Right ventricle myocardium superior (tissue), 1 donor: ENCODE results near the gene GMPPA. TPM values are rescaled to one million over a fixed set of nuclear protein-coding genes. Genes with fewer than 3 reads are reported as not detected.
A peak's percentile ranks its signal among the peaks of the same experiment; 100 is the strongest.

Source experiments
- ATAC-seq: fragments of 200-7000 bp; cut with Tn5 transposase; one replicate; pipeline ENCODE4 v1.9.1; 2020; ENCODE audit warnings: mild to moderate bottlenecking; ENCODE audit not compliant: poor library complexity
- DNase-seq: peaks from one replicate; pipeline ENCODE4 v3.0.0-alpha.2; 2020
- intact Hi-C: fragments of 100-400 bp; cut with DNase I; formaldehyde crosslinking; loops from one replicate; pipeline ENCODE4 v1.11.2; 2022
- total RNA-seq: library from RNA; stranded (reverse); fragmentation: NEBNext Ultra II Directional; extraction: Animal tissue kit (Norgen Biotek cat#: 25700); gene quantifications from one replicate; pipeline ENCODE4 v1.2.1, GENCODE V29; 2021
- donor health status: DM: no; HTN: yes; CAD: no; lungs with severe emphysema.

GMPPA gene
- total RNA-seq, 1 donor from 2014 or later, result 22.3 TPM

DNA sequence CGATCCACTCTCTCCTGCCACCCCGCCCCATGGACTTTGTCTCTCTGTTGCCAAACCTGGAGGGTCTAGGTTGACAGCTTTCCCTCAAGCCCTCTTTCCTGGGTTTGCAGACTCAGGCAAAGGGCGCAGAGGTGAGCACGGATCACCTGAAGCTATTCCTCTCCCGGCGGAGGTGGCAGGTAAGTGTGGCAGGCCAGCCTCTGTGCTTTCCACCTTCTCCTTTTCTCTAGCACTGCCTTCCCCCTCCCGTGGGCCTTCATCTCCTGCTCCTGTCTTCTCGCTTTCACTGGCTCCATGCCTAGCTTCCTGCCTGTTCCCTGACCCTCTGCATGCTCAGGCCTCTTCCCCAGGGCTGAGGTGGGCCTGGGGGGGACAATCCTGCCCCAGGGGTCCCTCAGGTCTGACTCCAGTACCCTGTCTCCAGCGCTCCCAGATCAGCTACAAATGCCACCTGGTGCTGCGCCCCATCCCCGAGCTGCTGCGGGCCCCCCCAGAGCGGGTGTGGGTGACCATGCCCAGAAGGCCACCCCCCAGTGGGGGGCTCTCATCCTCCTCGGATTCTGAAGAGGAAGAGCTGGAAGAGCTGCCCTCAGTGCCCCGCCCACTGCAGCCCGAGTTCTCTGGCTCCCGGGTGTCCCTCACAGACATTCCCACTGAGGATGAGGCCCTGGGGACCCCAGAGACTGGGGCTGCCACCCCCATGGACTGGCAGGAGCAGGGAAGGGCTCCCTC lies 15.9 kb upstream of the GMPPA start:
- DNase-seq (no peak), ATAC-seq (no peak)
- intact Hi-C loops, result no loop called here

- intact Hi-C loops, result no loop called here
- ATAC-seq, result no peak
- DNase-seq, result no peak
These were observed 15.0 kb upstream of the GMPPA start for GRCh38 chr2:219483451-219484342.

DNA sequence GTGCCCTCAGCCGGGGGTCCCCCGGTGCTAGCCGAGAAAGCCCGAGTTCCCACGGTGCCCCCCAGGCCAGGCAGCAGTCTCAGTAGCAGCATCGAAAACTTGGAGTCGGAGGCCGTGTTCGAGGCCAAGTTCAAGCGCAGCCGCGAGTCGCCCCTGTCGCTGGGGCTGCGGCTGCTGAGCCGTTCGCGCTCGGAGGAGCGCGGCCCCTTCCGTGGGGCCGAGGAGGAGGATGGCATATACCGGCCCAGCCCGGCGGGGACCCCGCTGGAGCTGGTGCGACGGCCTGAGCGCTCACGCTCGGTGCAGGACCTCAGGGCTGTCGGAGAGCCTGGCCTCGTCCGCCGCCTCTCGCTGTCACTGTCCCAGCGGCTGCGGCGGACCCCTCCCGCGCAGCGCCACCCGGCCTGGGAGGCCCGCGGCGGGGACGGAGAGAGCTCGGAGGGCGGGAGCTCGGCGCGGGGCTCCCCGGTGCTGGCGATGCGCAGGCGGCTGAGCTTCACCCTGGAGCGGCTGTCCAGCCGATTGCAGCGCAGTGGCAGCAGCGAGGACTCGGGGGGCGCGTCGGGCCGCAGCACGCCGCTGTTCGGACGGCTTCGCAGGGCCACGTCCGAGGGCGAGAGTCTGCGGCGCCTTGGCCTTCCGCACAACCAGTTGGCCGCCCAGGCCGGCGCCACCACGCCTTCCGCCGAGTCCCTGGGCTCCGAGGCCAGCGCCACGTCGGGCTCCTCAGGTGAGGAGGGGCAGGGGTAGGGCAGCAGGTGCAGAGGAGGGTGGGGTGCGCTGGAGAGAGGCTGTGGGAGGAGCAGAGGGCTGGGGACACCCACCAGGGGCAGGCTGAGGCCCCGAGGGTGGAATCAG lies 14.1 kb upstream of the GMPPA start:
- ATAC-seq (peak; percentile 3), DNase-seq (no peak)
- intact Hi-C loops, result no loop called here

DNA sequence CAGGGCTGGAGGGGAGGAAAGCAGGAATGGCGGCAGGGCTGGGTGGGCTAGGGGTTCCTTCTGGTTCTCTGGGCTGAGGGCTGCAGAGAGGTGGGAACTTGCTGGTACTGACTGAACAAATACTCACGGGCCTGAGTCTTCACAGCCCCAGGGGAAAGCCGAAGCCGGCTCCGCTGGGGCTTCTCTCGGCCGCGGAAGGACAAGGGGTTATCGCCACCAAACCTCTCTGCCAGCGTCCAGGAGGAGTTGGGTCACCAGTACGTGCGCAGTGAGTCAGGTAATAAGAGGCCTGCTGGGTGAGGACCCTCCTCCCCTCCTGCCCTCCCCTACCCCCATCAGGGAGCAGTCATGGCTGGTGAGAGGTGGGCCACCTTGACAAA lies 13.5 kb upstream of the GMPPA start:
- intact Hi-C loops, result no loop called here
- ATAC-seq (no peak), DNase-seq (no peak)

DNA sequence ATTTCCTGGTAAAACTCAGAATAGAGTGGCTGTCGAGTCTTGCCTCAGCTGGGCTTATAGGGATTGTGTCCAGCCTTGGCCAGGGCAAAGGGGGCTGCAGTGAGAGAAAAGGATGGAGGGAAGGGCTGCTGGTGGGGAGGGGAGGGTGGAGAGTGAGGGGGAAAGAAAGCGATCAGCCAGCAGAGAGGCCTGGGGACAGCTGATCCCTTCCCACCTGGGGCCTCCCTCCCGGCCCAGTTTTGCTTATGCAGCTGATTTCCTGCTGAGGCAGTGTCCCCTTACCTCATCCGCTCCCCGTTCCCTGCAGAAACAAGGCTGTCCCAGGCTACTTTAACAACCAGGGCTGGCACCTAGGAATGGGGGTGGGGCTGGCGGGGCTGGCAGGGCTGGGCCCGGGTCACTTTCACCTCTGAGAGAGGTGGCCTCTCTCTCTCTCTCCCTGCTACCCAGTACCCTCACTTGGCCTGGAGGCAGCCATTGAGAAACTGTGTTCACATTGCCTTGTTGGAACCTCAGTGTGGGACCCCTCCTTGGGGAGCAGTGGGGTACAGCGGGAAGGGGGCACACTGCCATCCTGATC lies 12.2 kb upstream of the GMPPA start:
- no peak for ATAC-seq
- no peak for DNase-seq
- intact Hi-C loops, result no loop called here

- DNase-seq (no peak), ATAC-seq (no peak)
- intact Hi-C loops, result no loop called here
These were observed 10.4 kb upstream of the GMPPA start for GRCh38 chr2:219488149-219488843.

DNA sequence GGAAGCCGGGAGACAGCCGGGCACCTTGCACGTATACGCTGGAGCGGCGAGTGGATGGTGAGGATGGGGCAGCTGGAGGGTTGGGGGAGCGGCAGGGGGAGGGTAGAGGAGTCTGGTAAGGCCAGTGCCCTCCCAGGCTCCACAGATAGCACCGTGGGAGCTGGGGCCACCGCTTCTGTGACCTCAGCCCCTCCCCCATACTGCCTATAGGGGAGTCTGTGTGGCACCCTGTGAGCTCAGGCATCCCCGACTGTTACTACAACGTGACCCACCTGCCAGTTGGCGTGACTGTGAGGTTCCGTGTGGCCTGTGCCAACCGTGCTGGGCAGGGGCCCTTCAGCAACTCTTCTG lies 9.9 kb upstream of the GMPPA start:
- ATAC-seq (no peak), DNase-seq (no peak)
- intact Hi-C loops, result no loop called here

DNA sequence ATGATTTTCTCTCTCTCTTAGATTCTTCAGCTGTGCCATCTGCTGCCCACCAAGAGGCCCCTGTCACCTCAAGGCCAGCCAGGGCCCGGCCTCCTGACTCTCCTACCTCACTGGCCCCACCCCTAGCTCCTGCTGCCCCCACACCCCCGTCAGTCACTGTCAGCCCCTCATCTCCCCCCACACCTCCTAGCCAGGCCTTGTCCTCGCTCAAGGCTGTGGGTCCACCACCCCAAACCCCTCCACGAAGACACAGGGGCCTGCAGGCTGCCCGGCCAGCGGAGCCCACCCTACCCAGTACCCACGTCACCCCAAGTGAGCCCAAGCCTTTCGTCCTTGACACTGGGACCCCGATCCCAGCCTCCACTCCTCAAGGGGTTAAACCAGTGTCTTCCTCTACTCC lies 9.4 kb upstream of the GMPPA start:
- intact Hi-C loops, result no loop called here
- ATAC-seq, result no peak
- DNase-seq, result no peak

- DNase-seq, result no peak
- intact Hi-C loops, result no loop called here
- no peak for ATAC-seq
These were observed 8.5 kb upstream of the GMPPA start for GRCh38 chr2:219490186-219490585.

DNA sequence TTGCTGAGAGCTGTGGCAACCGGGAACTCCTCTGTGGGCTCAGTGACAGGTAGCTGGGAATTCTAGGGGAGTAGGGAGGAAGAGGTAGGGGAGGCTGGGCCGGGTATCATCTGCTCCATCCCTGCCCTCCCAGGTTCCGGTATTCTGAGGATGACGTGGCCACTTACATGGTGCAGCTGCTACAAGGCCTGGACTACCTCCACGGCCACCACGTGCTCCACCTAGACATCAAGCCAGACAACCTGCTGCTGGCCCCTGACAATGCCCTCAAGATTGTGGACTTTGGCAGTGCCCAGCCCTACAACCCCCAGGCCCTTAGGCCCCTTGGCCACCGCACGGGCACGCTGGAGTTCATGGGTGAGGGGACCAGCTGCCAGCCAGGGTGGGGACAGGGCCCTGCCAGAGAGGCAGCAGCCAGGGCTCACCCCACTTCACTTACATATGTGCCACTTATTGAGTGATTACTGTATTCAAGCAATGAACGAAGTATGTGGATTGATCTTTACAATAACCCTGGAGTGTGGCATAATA lies 8.0 kb upstream of the GMPPA start:
- intact Hi-C loops, result no loop called here
- DNase-seq (no peak), ATAC-seq (no peak)

DNA sequence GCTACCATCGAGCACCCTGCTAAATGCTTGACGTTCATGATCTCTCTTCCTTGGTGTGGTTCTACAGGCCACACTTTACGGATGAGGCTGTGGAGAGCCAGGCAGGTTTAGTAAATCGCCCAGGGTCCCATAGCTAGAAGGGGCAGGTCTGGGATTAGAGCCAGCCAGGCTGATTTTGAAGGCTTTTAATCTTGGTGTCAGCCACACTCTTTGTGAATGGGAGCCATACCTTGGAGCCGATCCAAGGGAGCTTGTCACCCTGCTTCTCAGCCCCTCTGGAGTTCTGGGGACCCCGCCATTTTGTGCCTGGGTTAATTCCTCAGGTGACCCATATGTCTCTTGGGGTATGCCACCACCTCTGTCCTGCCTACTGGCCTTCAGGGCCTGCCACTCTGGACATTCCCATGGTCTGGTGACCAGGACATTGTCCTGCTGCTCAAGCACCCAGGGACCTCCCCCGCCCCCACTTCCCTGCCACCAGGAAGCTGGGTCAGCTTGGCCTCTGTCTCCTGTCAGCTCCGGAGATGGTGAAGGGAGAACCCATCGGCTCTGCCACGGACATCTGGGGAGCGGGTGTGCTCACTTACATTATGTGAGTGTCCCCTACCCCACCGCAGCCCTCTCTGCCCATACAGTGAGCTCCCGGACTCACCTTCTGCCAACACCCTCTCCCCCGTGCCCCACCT lies 7.3 kb upstream of the GMPPA start:
- intact Hi-C loops, result no loop called here
- ATAC-seq, result no peak
- DNase-seq, result no peak

- no peak for ATAC-seq
- intact Hi-C loops, result no loop called here
These were observed 6.1 kb upstream of the GMPPA start for GRCh38 chr2:219492575-219492974.

GRCh38 chr2:219493086-219493485 lies 5.6 kb upstream of the GMPPA start:
- intact Hi-C loops, result no loop called here
- DNase-seq (no peak), ATAC-seq (no peak)

More at GRCh38 chr2:219492575-219492974, 6.1 kb upstream of the GMPPA start:
- DNase-seq, result no peak

DNA sequence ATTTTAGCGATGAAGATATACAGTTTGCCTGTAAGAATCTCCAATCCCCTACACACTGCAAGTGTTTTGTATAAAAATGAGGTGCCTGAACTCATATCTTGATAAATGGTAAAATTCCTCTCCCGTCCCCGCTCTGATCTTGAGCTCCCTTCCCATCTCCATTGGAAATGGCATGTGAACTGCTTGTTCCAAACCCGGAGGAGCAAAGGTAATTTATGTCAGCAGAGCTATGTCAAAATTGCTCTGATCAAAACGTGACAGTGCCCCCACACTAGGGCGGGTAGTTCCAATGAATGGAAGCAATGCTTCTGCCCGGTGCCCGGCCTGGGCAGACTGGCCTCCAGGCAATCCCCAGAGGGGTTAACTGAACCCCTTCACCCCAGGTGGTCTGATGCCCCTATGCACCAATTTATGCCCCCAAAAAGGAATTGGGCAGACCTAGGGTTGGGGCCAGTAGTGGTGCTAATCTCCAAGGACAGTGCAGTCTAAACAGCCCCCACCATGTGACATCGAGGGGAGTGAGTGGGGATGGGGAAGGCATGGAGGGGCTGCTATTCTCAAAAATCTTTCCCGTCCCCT lies 3.6 kb upstream of the GMPPA start:
- ATAC-seq, result no peak
- intact Hi-C loops, result no loop called here
- DNase-seq, result no peak

GRCh38 chr2:219495531-219496122 lies 3.1 kb upstream of the GMPPA start:
- ATAC-seq (peak; percentile 13), DNase-seq (peak; percentile 66)
- intact Hi-C loops, result no loop called here

DNA sequence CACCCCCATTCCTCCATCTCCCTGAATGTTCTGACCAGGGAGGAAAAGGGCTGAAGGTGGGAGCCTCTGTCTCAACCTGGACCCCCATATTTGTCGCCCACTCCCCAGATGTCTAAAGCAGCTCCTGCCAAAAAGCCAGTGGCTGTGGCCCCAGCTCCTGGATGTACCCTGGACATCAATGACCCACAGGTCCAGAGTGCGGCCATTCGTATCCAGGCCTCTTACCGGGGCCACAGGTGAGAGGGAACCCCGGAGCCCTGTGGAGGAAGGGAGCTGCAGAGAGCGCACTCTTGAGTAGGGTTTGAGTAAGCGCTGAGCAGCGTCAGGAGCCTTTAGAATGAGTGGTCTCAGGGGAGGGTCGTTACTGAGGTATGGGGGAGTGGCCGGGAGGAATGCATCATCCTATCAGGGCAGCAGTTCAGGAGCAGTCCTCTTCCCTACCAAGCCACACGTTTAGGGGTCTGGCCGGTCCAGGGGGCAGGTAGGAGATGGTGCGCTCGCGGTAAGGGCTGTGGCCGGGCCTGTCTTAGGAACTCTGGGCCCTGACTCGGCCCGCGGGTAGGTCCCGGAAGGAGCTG lies 2.4 kb upstream of the GMPPA start:
- no peak for ATAC-seq
- intact Hi-C loops, result no loop called here
- DNase-seq, result no peak
